IMR-90 (cell line): ENCODE data around the gene DSCAML1. TPM values are rescaled to one million over a fixed set of nuclear protein-coding genes. Genes with fewer than 3 reads are reported as not detected.

Experiments
- ATAC-seq: fragments of 200-7000 bp; cut with Tn5 transposase; 2 replicates; pipeline ENCODE4 v1.9.1; 2020; ENCODE audit warnings: low read depth, mild to moderate bottlenecking, moderate library complexity
- BruUV-seq: library from RNA; stranded (reverse); fragments of 400-500 nt; replicated peaks from 2 replicates; lab custom pipeline; 2021; lab: Mats Ljungman, UMichigan
- CTCF ChIA-PET: fragments of 300-600 bp; formaldehyde crosslinking; extraction: SDS; loops from one replicate; lab custom pipeline; 2021; ENCODE audit warnings: antibody characterized with exemption; lab: Yijun Ruan, JAX
- POLR2A ChIA-PET: fragments of 300-600 bp; sonication (Branson Sonifier 250); formaldehyde crosslinking; loops from one replicate; lab custom pipeline; 2022; ENCODE audit warnings: antibody characterized with exemption; ENCODE audit not compliant: unreplicated experiment; lab: Charles Lee
- DNase-seq: peaks from one replicate; pipeline ENCODE4 v3.0.0; 2013
- H2AFZ ChIP-seq: replicated peaks from 2 replicates; pipeline ENCODE3; 2013; ENCODE audit warnings: low read length, mild to moderate bottlenecking; ENCODE audit not compliant: poor library complexity
- H2AK5ac ChIP-seq: 2 replicates; pipeline ENCODE4 v1.6.1; 2013; ENCODE audit warnings: low read depth, low read length, inconsistent platforms
- H2AK9ac ChIP-seq: replicated peaks from 2 replicates; pipeline ENCODE3; 2013; ENCODE audit warnings: mild to moderate bottlenecking, low read depth, low read length, moderate library complexity; ENCODE audit not compliant: poor library complexity
- H2BK120ac ChIP-seq: 2 replicates; pipeline ENCODE4 v1.6.1; 2013; ENCODE audit warnings: low read depth, low read length, inconsistent platforms
- H2BK15ac ChIP-seq: 3 replicates; pipeline ENCODE4 v1.6.1; 2013; ENCODE audit warnings: low read depth, low read length, inconsistent platforms
- H2BK20ac ChIP-seq: 2 replicates; pipeline ENCODE4 v1.6.1; 2013; ENCODE audit warnings: low read depth, mild to moderate bottlenecking, inconsistent platforms, low read length, moderate library complexity
- H2BK5ac ChIP-seq: 2 replicates; pipeline ENCODE4 v1.6.1; 2013; ENCODE audit warnings: mild to moderate bottlenecking, low read depth, low read length, inconsistent platforms; ENCODE audit not compliant: poor library complexity, severe bottlenecking
- H3K14ac ChIP-seq: replicated peaks from 2 replicates; pipeline ENCODE4 v1.6.1; 2013; ENCODE audit warnings: low read depth, low read length, inconsistent platforms
- H3K18ac ChIP-seq: 2 replicates; pipeline ENCODE4 v1.6.1; 2013; ENCODE audit warnings: low read depth, low read length, control low read depth
- H3K23ac ChIP-seq: 2 replicates; pipeline ENCODE4 v1.6.1; 2013; ENCODE audit warnings: low read depth, low read length, inconsistent platforms
- H3K27ac ChIP-seq: 2 replicates; pipeline ENCODE4 v1.5.1; 2013; ENCODE audit warnings: mild to moderate bottlenecking, control low read depth, low read length; ENCODE audit not compliant: insufficient read depth
- H3K27me3 ChIP-seq: 2 replicates; pipeline ENCODE4 v1.6.1; 2013; ENCODE audit warnings: low read length; ENCODE audit not compliant: control insufficient read depth, insufficient read depth
- H3K36me3 ChIP-seq: 2 replicates; pipeline ENCODE4 v1.6.1; 2013; ENCODE audit warnings: low read length, mixed read lengths; ENCODE audit not compliant: control insufficient read depth, insufficient read depth
- H3K4ac ChIP-seq: 2 replicates; pipeline ENCODE4 v1.6.1; 2013; ENCODE audit warnings: low read depth, low read length, inconsistent platforms
- H3K4me1 ChIP-seq: 2 replicates; pipeline ENCODE4 v1.6.1; 2013; ENCODE audit warnings: low read length, mixed read lengths; ENCODE audit not compliant: control insufficient read depth, insufficient read depth
- H3K4me2 ChIP-seq: 2 replicates; pipeline ENCODE4 v1.6.1; 2013; ENCODE audit warnings: low read depth, mild to moderate bottlenecking, control low read depth, low read length, moderate library complexity
- H3K4me3 ChIP-seq: 2 replicates; pipeline ENCODE4 v1.5.1; 2013; ENCODE audit warnings: low read depth, mild to moderate bottlenecking, control low read depth, low read length, moderate library complexity; ENCODE audit not compliant: insufficient read depth
- H3K56ac ChIP-seq: 2 replicates; pipeline ENCODE4 v1.6.1; 2013; ENCODE audit warnings: low read length, inconsistent platforms; ENCODE audit not compliant: insufficient read depth; ENCODE audit errors: extremely low read depth
- H3K79me1 ChIP-seq, 2 experiments: 2 replicates each; pipeline ENCODE4 v1.6.1; 2013; ENCODE audit warnings: low read length in 2 of 2, inconsistent platforms in 1 of 2, low read depth in 1 of 2
- H3K9ac ChIP-seq: 2 replicates; pipeline ENCODE4 v1.6.1; 2013; ENCODE audit warnings: low read depth, low read length, control low read depth
- H3K9me1 ChIP-seq: 2 replicates; pipeline ENCODE4 v1.6.1; 2013; ENCODE audit warnings: low read length, inconsistent platforms; ENCODE audit not compliant: insufficient read depth
- H3K9me3 ChIP-seq: 2 replicates; pipeline ENCODE4 v1.6.1; 2013; ENCODE audit warnings: low read length; ENCODE audit not compliant: control insufficient read depth, insufficient read depth
- H4K20me1 ChIP-seq: 2 replicates; pipeline ENCODE4 v1.6.1; 2013; ENCODE audit warnings: low read length, inconsistent platforms; ENCODE audit not compliant: insufficient read depth
- H4K5ac ChIP-seq: 2 replicates; pipeline ENCODE4 v1.6.1; 2013; ENCODE audit warnings: mild to moderate bottlenecking, low read depth, low read length, control low read depth
- H4K8ac ChIP-seq, 2 experiments: 2 replicates each; pipeline ENCODE4 v1.6.1; 2013; ENCODE audit warnings: low read depth in 2 of 2, low read length in 2 of 2, control low read depth in 1 of 2, inconsistent platforms in 1 of 2
- H4K91ac ChIP-seq: 2 replicates; pipeline ENCODE4 v1.6.1; 2013; ENCODE audit warnings: low read depth, low read length, inconsistent platforms; ENCODE audit not compliant: insufficient read depth
- BHLHE40 ChIP-seq: fragments of 150-350 bp; IDR thresholded peaks from 2 replicates; pipeline ENCODE4 v1.6.1; 2016; ENCODE audit warnings: mild to moderate bottlenecking, low read depth, low read length
- CHD1 ChIP-seq: IDR thresholded peaks from 2 replicates; pipeline ENCODE4 v1.6.1; 2012; ENCODE audit warnings: low read depth, low read length, improper control_type of control experiment
- MAFK ChIP-seq: IDR thresholded peaks from 2 replicates; pipeline ENCODE4 v1.6.1; 2012; ENCODE audit warnings: low read depth, low read length, improper control_type of control experiment
- MAZ ChIP-seq: IDR thresholded peaks from 2 replicates; pipeline ENCODE4 v1.6.1; 2012; ENCODE audit warnings: low read depth, mild to moderate bottlenecking, low read length, improper control_type of control experiment, moderate library complexity, borderline replicate concordance
- MXI1 ChIP-seq: IDR thresholded peaks from 2 replicates; pipeline ENCODE4 v1.6.1; 2012; ENCODE audit warnings: low read depth, mild to moderate bottlenecking, low read length, moderate library complexity, borderline replicate concordance
- NFE2L2 ChIP-seq: fragments of 150-350 bp; IDR thresholded peaks from 2 replicates; pipeline ENCODE4 v1.6.1; 2016; ENCODE audit warnings: low read depth, mild to moderate bottlenecking, low read length
- POLR2A ChIP-seq: IDR thresholded peaks from 2 replicates; pipeline ENCODE4 v1.6.1; 2012; ENCODE audit warnings: mild to moderate bottlenecking, low read depth, low read length
- SMC3 ChIP-seq: fragments of 150-350 bp; IDR thresholded peaks from 2 replicates; pipeline ENCODE4 v1.6.1; 2016; ENCODE audit warnings: low read depth, mild to moderate bottlenecking, antibody characterized with exemption, low read length, moderate library complexity
- WGBS, 2 experiments: methylation state at CpG; one replicate each; pipeline versions ENCODE4 v1.1.5 to v1.1.7; 2013; ENCODE audit warnings: missing lambda C conversion rate in 2 of 2; ENCODE audit not compliant: insufficient read length in 1 of 2; ENCODE audit errors: extremely low coverage in 2 of 2; 5-methylcytosine and 5-hydroxymethylcytosine counted together
- dilution Hi-C: fragments of 300-500 bp; cut with HindIII; formaldehyde crosslinking; loops from one replicate; pipeline ENCODE4 v1.14.3; 2018; ENCODE audit warnings: low sequenced_read_pairs; ENCODE audit not compliant: unreplicated experiment
- in situ Hi-C: fragments of 300-500 bp; cut with MboI; formaldehyde crosslinking; loops from 3 replicates; pipeline ENCODE4 v1.14.3; 2019; ENCODE audit warnings: low sequenced_read_pairs, inconsistent platforms, mixed read lengths
- intact Hi-C: fragments of 100-400 bp; cut with micrococcal nuclease; formaldehyde crosslinking; loops from 2 replicates; pipeline ENCODE4 v1.10.0; 2022
- polyA plus RNA-seq, 3 experiments: library from polyadenylated mRNA; depleted of rRNA; stranded (reverse); fragments of >200 nt; gene quantifications; 2 replicates each; pipeline ENCODE4 v1.2.3, GENCODE V29; 2012; ENCODE audit warnings: low replicate concordance in 1 of 3
- total RNA-seq: library from RNA; depleted of rRNA; stranded (reverse); fragments of >200 nt; gene quantifications from 2 replicates; pipeline ENCODE4 v1.2.3, GENCODE V29; 2012
- TF ChIP-seq, protein P1 (sequence below): fragments of 150-350 bp; IDR thresholded peaks from 2 replicates; pipeline ENCODE4 v1.6.1; 2016; ENCODE audit warnings: low read depth, mild to moderate bottlenecking, low read length, moderate library complexity, borderline replicate concordance
- TF ChIP-seq, protein P2 (sequence below): fragments of 150-350 bp; IDR thresholded peaks from 2 replicates; pipeline ENCODE4 v1.6.1; 2017; ENCODE audit warnings: mild to moderate bottlenecking, antibody characterized with exemption, low read length, low read depth

The DSCAML1 gene
- total and polyA plus RNA-seq, 2 of the 4 experiments (the other 2 are of a cell fraction) = not detected

DNA sequence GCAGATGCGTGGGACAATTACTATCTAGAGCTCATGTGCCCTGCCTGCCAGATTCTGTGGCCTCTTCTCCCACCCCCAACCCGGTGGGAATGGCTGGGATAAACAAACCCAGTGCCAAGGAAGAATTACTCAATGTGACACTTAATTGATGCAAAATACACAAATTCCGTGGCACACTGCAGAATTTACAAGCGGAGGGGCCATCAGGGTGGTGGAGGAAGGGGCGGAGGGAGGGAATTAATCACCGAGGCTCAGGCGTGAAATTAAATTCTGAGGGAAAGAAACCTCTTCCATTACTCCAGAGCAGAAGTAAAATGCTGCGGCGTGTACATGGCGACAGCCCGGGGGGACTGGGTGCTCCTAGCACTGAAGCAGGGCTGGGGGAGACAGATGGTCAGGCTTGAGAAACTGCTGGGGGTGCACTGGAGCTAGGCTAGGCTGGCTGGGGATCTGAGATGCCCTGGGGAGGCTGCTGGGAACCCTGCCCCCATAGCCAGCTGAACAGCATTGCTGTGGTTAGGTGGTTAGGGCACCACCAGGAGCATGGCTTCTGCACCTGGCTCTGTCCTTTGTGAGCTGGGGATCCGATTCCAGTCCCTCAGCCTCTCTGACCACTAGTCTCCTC, 268.8 kb downstream of the DSCAML1 start:
- BruUV-seq = no TSS peak
- intact Hi-C loops = no loop called here
- dilution Hi-C loops = no loop called here

More for the DNA sequence above, 268.8 kb downstream of the DSCAML1 start:
- POLR2A ChIA-PET = no interaction called here
- Histone ChIP-seq H4K8ac (no peak overlapping the region), H3K56ac (no peak overlapping the region), H2BK120ac (no peak overlapping the region), H3K4me3 (no peak overlapping the region), H4K20me1 (no peaks in the 10 kb centered on the region), H3K27ac (no peak overlapping the region), H4K91ac (no peak overlapping the region), H3K4me2 (no peak overlapping the region), H3K9ac (no peak overlapping the region), H3K27me3 (peaks cover 26% of the 10 kb centered on the region), H3K36me3 (no peaks in the 10 kb centered on the region), H2BK20ac (no peak overlapping the region), H3K14ac (no peak overlapping the region), H2BK5ac (no peak overlapping the region), H3K4me1 (no peaks in the 10 kb centered on the region), H2AK5ac (no peak overlapping the region), H3K18ac (no peak overlapping the region), H2AK9ac (peak overlapping the region; percentile 13), H2AFZ (no peak overlapping the region), H3K4ac (no peak overlapping the region), H3K9me3 (no peaks in the 10 kb centered on the region), H3K23ac (no peak overlapping the region), H2BK15ac (no peak overlapping the region), H4K5ac (no peak overlapping the region), H3K9me1 (no peaks in the 10 kb centered on the region), H3K79me1 (no peaks in the 10 kb centered on the region)
- no CpG with 5 or more reads among the region's 12 CpGs for WGBS, 2 experiments
- TF ChIP-seq, protein P1, sequence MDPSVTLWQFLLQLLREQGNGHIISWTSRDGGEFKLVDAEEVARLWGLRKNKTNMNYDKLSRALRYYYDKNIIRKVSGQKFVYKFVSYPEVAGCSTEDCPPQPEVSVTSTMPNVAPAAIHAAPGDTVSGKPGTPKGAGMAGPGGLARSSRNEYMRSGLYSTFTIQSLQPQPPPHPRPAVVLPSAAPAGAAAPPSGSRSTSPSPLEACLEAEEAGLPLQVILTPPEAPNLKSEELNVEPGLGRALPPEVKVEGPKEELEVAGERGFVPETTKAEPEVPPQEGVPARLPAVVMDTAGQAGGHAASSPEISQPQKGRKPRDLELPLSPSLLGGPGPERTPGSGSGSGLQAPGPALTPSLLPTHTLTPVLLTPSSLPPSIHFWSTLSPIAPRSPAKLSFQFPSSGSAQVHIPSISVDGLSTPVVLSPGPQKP = no peak
- TF ChIP-seq MAZ = no peak
- TF ChIP-seq, protein P2, sequence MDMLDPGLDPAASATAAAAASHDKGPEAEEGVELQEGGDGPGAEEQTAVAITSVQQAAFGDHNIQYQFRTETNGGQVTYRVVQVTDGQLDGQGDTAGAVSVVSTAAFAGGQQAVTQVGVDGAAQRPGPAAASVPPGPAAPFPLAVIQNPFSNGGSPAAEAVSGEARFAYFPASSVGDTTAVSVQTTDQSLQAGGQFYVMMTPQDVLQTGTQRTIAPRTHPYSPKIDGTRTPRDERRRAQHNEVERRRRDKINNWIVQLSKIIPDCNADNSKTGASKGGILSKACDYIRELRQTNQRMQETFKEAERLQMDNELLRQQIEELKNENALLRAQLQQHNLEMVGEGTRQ = no peak
- no peak for TF ChIP-seq MXI1
- TF ChIP-seq BHLHE40 = no peak
- no peak for TF ChIP-seq MAFK
- no peak for TF ChIP-seq NFE2L2
- TF ChIP-seq SMC3 = no peak
- TF ChIP-seq POLR2A = no peak
- no peak for TF ChIP-seq CHD1
- in situ Hi-C loops = no loop called here
- ATAC-seq = no peak
- DNase-seq = no peak
- CTCF ChIA-PET = interaction anchor here (0.8 kb wide), 1 partner anchor 102 kb away, joined by 4 read pairs; no protein-coding TSS in a partner anchor
